GM13976 (cell line): ENCODE data around the gene CTNNAL1.

Experiments used
- DNase-seq: peaks from one replicate; pipeline ENCODE4 v3.0.0; 2012; ENCODE audit warnings: low spot score
- CTCF ChIP-seq: IDR thresholded peaks from 2 replicates; pipeline ENCODE4 v1.5.1; 2012; ENCODE audit warnings: borderline replicate concordance, mild to moderate bottlenecking; ENCODE audit not compliant: insufficient read depth; ENCODE audit errors: extremely low read depth, missing control alignments, control extremely low read depth
- in situ Hi-C: fragments of 300-500 bp; cut with MboI; formaldehyde crosslinking; loops from one replicate; pipeline ENCODE4 v1.12.0; 2022; ENCODE audit warnings: low sequenced_read_pairs, mixed read lengths, inconsistent platforms; ENCODE audit not compliant: unreplicated experiment

CTNNAL1 gene

DNA sequence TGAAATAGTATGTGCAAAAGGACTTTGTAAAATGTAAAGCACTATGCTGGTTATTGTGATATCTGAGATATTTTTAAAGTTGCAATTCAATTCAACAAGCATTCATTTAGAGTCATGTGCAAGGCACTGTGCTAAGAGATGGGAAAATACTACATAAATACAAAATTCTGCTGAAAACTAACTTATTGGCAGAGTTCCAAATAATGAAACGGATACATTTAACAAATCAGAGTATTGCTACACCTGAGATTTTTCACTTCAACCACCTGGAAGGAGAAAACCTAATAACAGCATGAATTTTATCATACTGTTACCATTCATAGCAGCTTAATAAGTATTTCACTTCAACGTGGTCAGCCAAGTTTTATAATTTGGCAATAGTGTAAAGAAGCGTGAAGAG, 6.1 kb upstream of the CTNNAL1 start:
- no peak for TF ChIP-seq CTCF
- in situ Hi-C loops, result no loop called here
- DNase-seq, result no peak

DNA sequence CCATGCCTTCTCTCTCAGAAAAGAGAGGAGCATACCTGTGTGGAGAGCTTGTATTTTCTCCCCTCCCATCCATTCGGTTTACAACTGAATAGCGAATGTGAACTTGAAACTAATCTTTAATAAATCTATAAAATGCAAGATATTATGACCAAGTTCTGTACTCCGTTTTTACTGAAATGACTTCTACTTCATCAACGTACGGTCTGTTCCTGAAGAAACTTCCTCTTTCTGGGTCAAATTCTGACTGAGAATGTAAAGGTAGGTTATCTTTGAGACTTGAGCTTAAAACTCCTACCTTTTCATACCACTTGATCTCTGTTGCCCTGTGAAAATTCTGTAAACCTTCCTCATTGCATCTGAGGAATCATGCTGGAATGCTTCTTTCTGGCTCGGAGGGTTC, 4.2 kb upstream of the CTNNAL1 start:
- no peak for TF ChIP-seq CTCF
- DNase-seq, result peak; percentile 51
- in situ Hi-C loops, result no loop called here

GRCh38 chr9:109017061-109017460, 3.8 kb upstream of the CTNNAL1 start:
- TF ChIP-seq CTCF, result no peak
- in situ Hi-C loops, result no loop called here

GRCh38 chr9:109016132-109016531, 2.8 kb upstream of the CTNNAL1 start:
- DNase-seq, result no peak
- TF ChIP-seq CTCF, result no peak
- in situ Hi-C loops, result no loop called here

More at GRCh38 chr9:109017061-109017460, 3.8 kb upstream of the CTNNAL1 start:
- no peak for DNase-seq

DNA sequence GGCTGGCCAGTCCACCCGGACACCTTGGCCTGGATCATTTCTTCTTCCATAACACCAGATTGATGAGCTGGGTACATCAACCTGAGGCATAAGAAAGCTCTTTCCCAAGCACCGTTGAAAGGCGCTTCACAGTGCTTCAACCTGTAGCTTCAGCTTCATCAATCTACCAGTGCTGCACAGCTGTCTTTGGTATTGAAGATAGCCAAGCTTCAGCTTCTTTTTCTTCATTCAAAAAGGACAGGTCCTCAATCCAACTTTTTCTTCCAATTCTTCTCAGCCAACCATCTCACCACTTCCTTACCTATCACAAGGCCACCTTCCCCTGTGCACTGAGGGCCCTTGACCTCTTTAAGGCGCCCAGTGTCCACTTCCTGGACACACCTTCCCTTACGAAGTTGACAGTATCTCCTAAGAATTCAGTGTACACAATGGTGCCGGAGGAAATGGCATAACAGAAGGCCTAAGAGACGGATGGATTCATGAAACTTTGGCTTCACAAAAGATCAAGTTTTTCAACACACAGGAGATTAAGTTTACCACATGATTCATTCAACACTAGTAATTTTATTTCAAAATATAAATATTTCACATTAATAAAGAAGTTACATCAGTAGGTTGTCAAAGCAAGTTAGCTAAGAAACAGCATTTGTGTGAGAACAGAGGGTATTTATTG, 1.4 kb upstream of the CTNNAL1 start:
- in situ Hi-C loops, result no loop called here
- no peak for TF ChIP-seq CTCF
- no peak for DNase-seq

DNA sequence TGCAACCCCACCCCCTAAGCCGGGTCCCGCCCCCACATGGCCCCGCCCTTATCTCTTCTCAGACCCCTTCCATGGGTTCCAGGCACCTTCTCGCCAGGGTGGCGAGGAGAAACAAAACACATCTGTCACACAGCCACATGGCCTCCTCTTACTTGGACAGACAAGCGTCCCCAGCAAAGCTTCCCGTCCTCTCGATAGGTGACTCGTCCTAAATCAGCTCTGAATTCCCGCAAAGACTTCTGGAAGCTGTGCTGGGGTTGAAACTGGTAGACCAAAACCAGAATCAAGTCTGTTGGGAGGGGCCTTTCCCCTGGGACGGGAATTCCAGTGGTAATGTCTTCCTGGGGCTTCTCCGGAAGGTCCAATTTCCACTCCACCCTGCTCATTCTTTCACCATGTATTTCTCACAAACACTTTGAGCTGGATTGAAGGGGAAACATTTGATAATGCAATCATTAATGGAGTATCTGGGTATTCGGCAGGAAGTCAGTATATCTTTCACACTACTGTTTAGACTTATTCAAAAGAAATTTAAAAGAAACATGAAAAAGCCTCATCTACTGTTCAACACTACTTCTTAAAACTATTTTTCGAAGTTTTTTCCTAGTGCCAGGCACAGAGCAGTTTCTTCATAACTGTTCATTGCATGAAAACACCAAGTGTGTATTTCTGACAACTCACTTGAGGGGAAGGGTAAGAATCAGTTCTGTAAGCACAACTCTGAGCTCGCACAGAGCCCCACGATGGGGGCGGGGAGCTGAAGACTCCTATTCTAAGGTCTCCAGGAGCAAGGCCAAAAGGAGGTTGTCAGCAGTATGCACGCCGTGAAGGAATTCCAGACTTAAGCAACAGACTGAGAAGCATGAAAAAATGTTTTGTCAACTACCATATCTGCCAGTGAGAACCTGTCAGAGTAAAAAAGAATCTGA, 644 bp upstream of the CTNNAL1 start:
- no peak for TF ChIP-seq CTCF
- DNase-seq, result no peak
- in situ Hi-C loops, result no loop called here
